ENCODE data around the gene USP36.

The USP36 gene

GRCh38 chr17:78808163-78808562 is 32.5 kb downstream of the USP36 start:
- no peak for DNase-seq

GRCh38 chr17:78806451-78806850 is 34.2 kb downstream of the USP36 start:
- DNase-seq: no peak

GRCh38 chr17:78805301-78805700 is 35.3 kb downstream of the USP36 start:
- no peak for DNase-seq

GRCh38 chr17:78804777-78805176 is 35.8 kb downstream of the USP36 start:
- DNase-seq: no peak

- DNase-seq: no peak
Measured at GRCh38 chr17:78803186-78803845, 37.3 kb downstream of the USP36 start.

- DNase-seq: no peak
Measured at GRCh38 chr17:78802459-78802858, 38.2 kb downstream of the USP36 start.

- no peak for DNase-seq
Measured at GRCh38 chr17:78802008-78802407, 38.6 kb downstream of the USP36 start.

GRCh38 chr17:78800132-78800931 is 40.3 kb downstream of the USP36 start:
- no peak for DNase-seq

GRCh38 chr17:78798695-78799559 is 41.7 kb downstream of the USP36 start:
- no peak for DNase-seq

- no peak for DNase-seq
Measured at GRCh38 chr17:78797691-78798585, 42.7 kb downstream of the USP36 start.

GRCh38 chr17:78797213-78797612 is 43.4 kb downstream of the USP36 start:
- no peak for DNase-seq

GRCh38 chr17:78796517-78796900 is 44.1 kb downstream of the USP36 start:
- DNase-seq: no peak

GRCh38 chr17:78795861-78796516 is 44.6 kb downstream of the USP36 start:
- DNase-seq: no peak

GRCh38 chr17:78794864-78795640 is 45.6 kb downstream of the USP36 start:
- no peak for DNase-seq

GRCh38 chr17:78794399-78794798 is 46.2 kb downstream of the USP36 start:
- no peak for DNase-seq

- DNase-seq: no peak
Measured at GRCh38 chr17:78793968-78794367, 46.6 kb downstream of the USP36 start.

GRCh38 chr17:78793415-78793814 is 47.2 kb downstream of the USP36 start:
- no peak for DNase-seq

- DNase-seq: no peak
Measured at GRCh38 chr17:78791840-78792709, 48.5 kb downstream of the USP36 start.

GRCh38 chr17:78790552-78790951 is 50.1 kb downstream of the USP36 start:
- DNase-seq: no peak

GRCh38 chr17:78789663-78790181 is 50.9 kb downstream of the USP36 start:
- peak; percentile 74 for DNase-seq

Data from NCI-H1092 (cell line).